Gastroesophageal sphincter (tissue), 4 donors: ENCODE results near the gene TST. TPM values are rescaled to one million over a fixed set of nuclear protein-coding genes. Genes with fewer than 3 reads are reported as not detected.

Source experiments
- ATAC-seq: fragments of 150-250 bp; one replicate; pipeline ENCODE4 v1.9.1; 2016; ENCODE audit warnings: mild to moderate bottlenecking, moderate library complexity
- H3K27ac ChIP-seq, 4 donors: fragments of 200-600 bp; sonication (generic) in 3 of 4; 1 replicate in 3 of 4; 2 replicates in 1 of 4; pipeline ENCODE4 v1.5.1; 2016 to 2019
- H3K27me3 ChIP-seq: fragments of 200-600 bp; sonication (generic); one replicate; pipeline ENCODE4 v1.5.1; 2019
- H3K36me3 ChIP-seq, 2 donors: fragments of 200-600 bp; sonication (generic); one replicate each; pipeline ENCODE4 v1.5.1; 2019; ENCODE audit warnings: control low read depth in 1 of 2
- H3K4me1 ChIP-seq, 3 donors: fragments of 200-600 bp; sonication (generic); 1 replicate in 2 of 3; 2 replicates in 1 of 3; pipeline ENCODE4 v1.5.1; 2016 to 2019; ENCODE audit warnings: control low read depth in 2 of 3
- H3K4me3 ChIP-seq, 2 donors: fragments of 200-600 bp; sonication (generic); one replicate each; pipeline ENCODE4 v1.5.1; 2019; ENCODE audit warnings: mild to moderate bottlenecking in 1 of 2, moderate library complexity in 1 of 2
- H3K9me3 ChIP-seq, 3 donors: fragments of 200-600 bp; sonication (generic); one replicate each; pipeline ENCODE4 v1.5.1; 2017 to 2019; ENCODE audit warnings: control low read depth in 2 of 3
- CTCF ChIP-seq, 4 experiments: fragments of 200-600 bp in 2 of 4; fragments of 450-650 bp in 2 of 4; sonication (generic) in 1 of 4; IDR thresholded peaks; one replicate each; pipeline ENCODE4 v1.5.1; 2017 to 2019; ENCODE audit warnings: antibody characterized with exemption in 4 of 4, mild to moderate bottlenecking in 2 of 4, moderate library complexity in 2 of 4
- EP300 ChIP-seq: sonication (generic); formaldehyde crosslinking; IDR thresholded peaks from one replicate; pipeline ENCODE4 v1.6.1; 2017; ENCODE audit warnings: antibody characterized with exemption, mild to moderate bottlenecking
- POLR2A ChIP-seq, 2 donors: fragments of 450-650 bp; IDR thresholded peaks; one replicate each; pipeline ENCODE4 v1.6.1; 2017; ENCODE audit warnings: antibody characterized with exemption in 2 of 2, mild to moderate bottlenecking in 2 of 2, moderate library complexity in 1 of 2
- POLR2AphosphoS5 ChIP-seq: sonication (generic); formaldehyde crosslinking; IDR thresholded peaks from one replicate; pipeline ENCODE4 v1.6.1; 2017; ENCODE audit warnings: antibody characterized with exemption
- WGBS, 2 donors: methylation state at CpG; one replicate each; pipeline ENCODE4 v1.1.5; 2018; ENCODE audit warnings: low coverage in 1 of 2; 5-methylcytosine and 5-hydroxymethylcytosine counted together
- total RNA-seq, 4 donors: library from RNA; depleted of rRNA; stranded (reverse); fragments of >200 nt; gene quantifications; one replicate each; pipeline ENCODE4 v1.1.0, GENCODE V29; 2016

Gene TST
- total RNA-seq, 4 donors from 2014 or later, result 19.1 to 38.7 (median 31.7) TPM

- H3K4me3 ChIP-seq, result no peak overlapping the region
- no CpG with 5 or more reads among the region's 4 CpGs for WGBS, 2 donors
- ATAC-seq, result no peak
- H3K36me3 ChIP-seq, result peaks cover 0 to 8% of the 10 kb centered on the region in 2 donors
- no peaks in the 10 kb centered on the region for H3K27me3 ChIP-seq
- no peak overlapping the region for H3K27ac ChIP-seq
- H3K4me1 ChIP-seq, result peaks cover 0 to 29% (median 12%) of the 10 kb centered on the region in 3 donors
- TF ChIP-seq EP300 (no peak), POLR2AphosphoS5 (no peak), CTCF (IDR thresholded peaks at IDR 0.05) (no peak), POLR2A (IDR thresholded peaks at IDR 0.05) (no peak)
- no peaks in the 10 kb centered on the region for H3K9me3 ChIP-seq
Measured at GRCh38 chr22:37010174-37010573, 9.1 kb downstream of the TST start.

GRCh38 chr22:37009490-37009889, 9.8 kb downstream of the TST start:
- ATAC-seq, result no peak
- H3K27me3 ChIP-seq, result no peaks in the 10 kb centered on the region
- 92 to 97% methylated on average over 2 of the region's 2 CpGs for WGBS, 2 donors

GRCh38 chr22:37008365-37008764, 10.9 kb downstream of the TST start:
- peaks cover 0 to 19% (median 9%) of the 10 kb centered on the region in 3 donors for H3K4me1 ChIP-seq
- WGBS, 2 donors, result 55 to 82% methylated on average over 2 of the region's 2 CpGs
- no peak overlapping the region for H3K4me3 ChIP-seq
- no peak for TF ChIP-seq CTCF (IDR thresholded peaks at IDR 0.05)
- no peak for TF ChIP-seq POLR2AphosphoS5
- no peak for TF ChIP-seq EP300
- TF ChIP-seq POLR2A (IDR thresholded peaks at IDR 0.05), result no peak
- no peaks in the 10 kb centered on the region for H3K9me3 ChIP-seq
- no peak for ATAC-seq
- H3K36me3 ChIP-seq, result peaks cover 0 to 8% of the 10 kb centered on the region in 2 donors
- H3K27ac ChIP-seq, result no peak overlapping the region
- H3K27me3 ChIP-seq, result peaks cover 11% of the 10 kb centered on the region

More at GRCh38 chr22:37009490-37009889, 9.8 kb downstream of the TST start:
- H3K9me3 ChIP-seq, result no peaks in the 10 kb centered on the region
- peaks cover 0 to 22% (median 9%) of the 10 kb centered on the region in 3 donors for H3K4me1 ChIP-seq
- TF ChIP-seq POLR2A (IDR thresholded peaks at IDR 0.05) (no peak), EP300 (no peak), POLR2AphosphoS5 (no peak), CTCF (IDR thresholded peaks at IDR 0.05) (no peak)
- no peak overlapping the region for H3K4me3 ChIP-seq
- peaks cover 0 to 8% of the 10 kb centered on the region in 2 donors for H3K36me3 ChIP-seq
- no peak overlapping the region for H3K27ac ChIP-seq

GRCh38 chr22:37007651-37008050, 11.6 kb downstream of the TST start:
- Histone ChIP-seq H3K27ac (no peak overlapping the region), H3K27me3 (peaks cover 18% of the 10 kb centered on the region), H3K36me3 (peaks cover 0 to 8% of the 10 kb centered on the region in 2 donors), H3K4me3 (no peak overlapping the region), H3K9me3 (no peaks in the 10 kb centered on the region), H3K4me1 (peaks cover 0 to 12% (median 9%) of the 10 kb centered on the region in 3 donors)
- 10 to 24% methylated on average over 2 of the region's 2 CpGs for WGBS, 2 donors
- TF ChIP-seq POLR2A (IDR thresholded peaks at IDR 0.05), result no peak
- ATAC-seq, result no peak

GRCh38 chr22:37002633-37003032, 16.6 kb downstream of the TST start:
- TF ChIP-seq POLR2AphosphoS5 (no peak), CTCF (IDR thresholded peaks at IDR 0.05) (no peak), POLR2A (IDR thresholded peaks at IDR 0.05) (no peak), EP300 (no peak)
- H3K27me3 ChIP-seq, result peaks cover 50% of the 10 kb centered on the region
- H3K27ac ChIP-seq, result no peak overlapping the region
- no peaks in the 10 kb centered on the region for H3K9me3 ChIP-seq
- ATAC-seq, result no peak
- no peaks in the 10 kb centered on the region for H3K4me1 ChIP-seq
- H3K36me3 ChIP-seq, result no peaks in the 10 kb centered on the region
- 68 to 100% methylated on average over 1 to 5 of the region's 7 CpGs for WGBS, 2 donors
- no peak overlapping the region for H3K4me3 ChIP-seq
